ENCODE results near the gene EPS8L2.

- TF ChIP-seq CTCF (IDR thresholded peaks at IDR 0.05) (no peak), POLR2A (IDR thresholded peaks at IDR 0.05) (no peak)
Observed at GRCh38 chr11:665704-666281, 40.2 kb upstream of the EPS8L2 start.
